Measurements from ENCODE around the gene TRRAP. TPM values are rescaled to one million over a fixed set of nuclear protein-coding genes. Genes with fewer than 3 reads are reported as not detected.

TRRAP gene
- total RNA-seq, 1 donor = 20.3 TPM

DNA sequence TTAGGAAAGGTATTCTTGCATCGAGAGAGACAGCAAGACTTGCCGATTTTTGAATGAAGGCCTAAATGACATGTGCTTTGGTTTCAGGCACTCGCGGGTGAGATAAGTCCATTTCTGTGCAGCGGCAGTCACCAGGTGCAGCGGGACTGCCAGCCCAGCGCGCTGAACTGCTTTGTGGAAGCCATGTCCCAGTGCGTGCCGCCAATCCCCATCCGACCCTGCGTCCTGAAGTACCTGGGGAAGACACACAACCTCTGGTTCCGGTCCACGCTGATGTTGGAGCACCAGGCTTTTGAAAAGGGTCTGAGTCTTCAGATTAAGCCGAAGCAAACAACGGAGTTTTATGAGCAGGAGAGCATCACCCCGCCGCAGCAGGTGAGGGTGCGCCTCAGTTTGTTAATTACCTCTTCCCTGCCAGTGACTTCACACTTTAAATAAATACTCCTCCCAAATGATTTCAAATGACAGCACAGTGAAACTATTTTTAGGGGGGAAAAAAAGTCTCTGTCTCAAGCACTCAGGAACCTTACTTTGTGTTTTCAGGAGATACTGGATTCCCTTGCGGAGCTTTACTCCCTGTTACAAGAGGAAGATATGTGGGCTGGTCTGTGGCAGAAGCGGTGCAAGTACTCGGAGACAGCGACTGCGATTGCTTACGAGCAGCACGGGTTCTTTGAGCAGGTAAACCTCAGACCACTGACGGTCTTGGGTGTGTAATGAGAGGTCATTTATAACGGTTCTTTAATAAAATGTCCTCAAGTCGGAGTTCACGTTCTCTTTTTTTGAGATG is 98.3 kb downstream of the TRRAP start:
- TF ChIP-seq, protein P1, sequence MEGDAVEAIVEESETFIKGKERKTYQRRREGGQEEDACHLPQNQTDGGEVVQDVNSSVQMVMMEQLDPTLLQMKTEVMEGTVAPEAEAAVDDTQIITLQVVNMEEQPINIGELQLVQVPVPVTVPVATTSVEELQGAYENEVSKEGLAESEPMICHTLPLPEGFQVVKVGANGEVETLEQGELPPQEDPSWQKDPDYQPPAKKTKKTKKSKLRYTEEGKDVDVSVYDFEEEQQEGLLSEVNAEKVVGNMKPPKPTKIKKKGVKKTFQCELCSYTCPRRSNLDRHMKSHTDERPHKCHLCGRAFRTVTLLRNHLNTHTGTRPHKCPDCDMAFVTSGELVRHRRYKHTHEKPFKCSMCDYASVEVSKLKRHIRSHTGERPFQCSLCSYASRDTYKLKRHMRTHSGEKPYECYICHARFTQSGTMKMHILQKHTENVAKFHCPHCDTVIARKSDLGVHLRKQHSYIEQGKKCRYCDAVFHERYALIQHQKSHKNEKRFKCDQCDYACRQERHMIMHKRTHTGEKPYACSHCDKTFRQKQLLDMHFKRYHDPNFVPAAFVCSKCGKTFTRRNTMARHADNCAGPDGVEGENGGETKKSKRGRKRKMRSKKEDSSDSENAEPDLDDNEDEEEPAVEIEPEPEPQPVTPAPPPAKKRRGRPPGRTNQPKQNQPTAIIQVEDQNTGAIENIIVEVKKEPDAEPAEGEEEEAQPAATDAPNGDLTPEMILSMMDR (IDR thresholded peaks at IDR 0.05; ENCODE audit: insufficient read depth, low read depth, low read length) = no peak
- H3K4me3 ChIP-seq (ENCODE audit: low read depth, low read length) = no peak overlapping the region
- DNase-seq (ENCODE audit: low read depth) = no peak

DNA sequence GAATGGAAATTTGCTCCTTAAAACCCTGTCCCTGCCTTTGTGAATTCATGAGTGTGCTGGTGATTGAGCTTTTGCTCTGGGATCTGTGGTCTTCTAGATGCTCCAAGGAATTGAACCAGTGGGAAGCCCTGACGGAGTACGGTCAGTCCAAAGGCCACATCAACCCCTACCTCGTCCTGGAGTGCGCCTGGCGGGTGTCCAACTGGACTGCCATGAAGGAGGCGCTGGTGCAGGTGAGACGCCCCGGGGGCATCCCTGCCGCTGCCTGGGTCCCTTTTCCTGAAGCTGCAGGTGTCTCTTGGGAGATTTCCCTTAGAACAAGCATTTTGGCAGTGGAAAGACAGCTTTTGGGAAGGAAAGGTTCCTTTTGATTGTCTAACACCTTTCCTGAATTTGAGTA is 100.3 kb downstream of the TRRAP start:
- H3K4me3 ChIP-seq (ENCODE audit: low read depth, low read length) = no peak overlapping the region
- DNase-seq (ENCODE audit: low read depth) = no peak
- TF ChIP-seq, protein P1 (IDR thresholded peaks at IDR 0.05; ENCODE audit: insufficient read depth, low read depth, low read length) = no peak

DNA sequence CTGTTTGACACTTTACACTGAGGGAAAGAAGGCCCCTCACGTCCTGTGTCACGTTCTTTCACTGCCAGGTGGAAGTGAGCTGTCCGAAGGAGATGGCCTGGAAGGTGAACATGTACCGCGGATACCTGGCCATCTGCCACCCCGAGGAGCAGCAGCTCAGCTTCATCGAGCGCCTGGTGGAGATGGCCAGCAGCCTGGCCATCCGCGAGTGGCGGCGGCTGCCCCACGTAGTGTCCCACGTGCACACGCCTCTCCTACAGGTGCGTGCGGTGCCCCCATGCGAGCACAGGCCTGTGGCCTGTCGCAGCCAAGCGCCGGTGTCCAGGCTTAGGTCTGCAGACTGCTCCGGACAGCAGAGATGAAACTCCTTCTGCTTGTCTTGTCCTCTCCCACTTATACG is 103.4 kb downstream of the TRRAP start:
- H3K4me3 ChIP-seq (ENCODE audit: low read depth, low read length) = no peak overlapping the region
- TF ChIP-seq, protein P1 (IDR thresholded peaks at IDR 0.05; ENCODE audit: insufficient read depth, low read depth, low read length) = no peak
- no peak for DNase-seq (ENCODE audit: low read depth)

DNA sequence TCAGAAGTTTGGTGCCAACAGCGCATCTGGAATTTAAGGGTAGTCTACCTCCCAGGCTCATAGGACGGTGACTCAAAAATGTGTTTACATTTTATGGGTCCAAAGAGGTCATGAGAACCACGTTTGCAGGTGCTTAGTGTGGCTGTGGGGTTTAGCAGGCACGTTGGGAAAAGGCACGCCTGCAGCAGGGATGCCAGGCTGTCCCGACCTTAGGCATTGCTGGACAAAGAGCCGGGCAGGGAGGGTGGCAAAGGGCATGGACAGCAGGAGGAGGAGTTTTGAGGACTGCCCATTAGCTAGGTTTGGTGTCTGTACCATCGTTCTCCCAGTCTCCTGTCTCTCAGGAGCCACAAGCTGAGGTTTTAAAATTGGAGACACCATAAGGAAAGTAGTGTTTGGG is 104.4 kb downstream of the TRRAP start:
- no peak for DNase-seq (ENCODE audit: low read depth)
- no peak overlapping the region for H3K4me3 ChIP-seq (ENCODE audit: low read depth, low read length)
- TF ChIP-seq, protein P1 (IDR thresholded peaks at IDR 0.05; ENCODE audit: insufficient read depth, low read depth, low read length) = no peak

DNA sequence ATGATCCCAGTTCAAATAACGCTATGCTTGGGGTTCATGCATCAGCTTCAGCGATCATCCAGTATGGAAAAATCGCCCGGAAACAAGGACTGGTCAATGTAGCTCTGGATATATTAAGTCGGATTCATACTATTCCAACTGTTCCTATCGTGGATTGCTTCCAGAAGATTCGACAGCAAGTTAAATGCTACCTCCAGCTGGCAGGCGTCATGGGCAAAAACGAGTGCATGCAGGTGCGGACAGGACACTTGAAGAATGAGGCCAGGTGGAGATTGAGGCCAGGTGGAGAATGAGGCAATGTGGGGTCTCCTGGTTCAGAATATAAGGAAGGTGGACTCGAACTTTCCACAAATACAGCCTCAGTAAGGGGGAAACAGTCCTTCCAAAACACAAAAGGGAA is 105.8 kb downstream of the TRRAP start:
- TF ChIP-seq, protein P1 (IDR thresholded peaks at IDR 0.05; ENCODE audit: insufficient read depth, low read depth, low read length) = no peak
- DNase-seq (ENCODE audit: low read depth) = no peak
- H3K4me3 ChIP-seq (ENCODE audit: low read depth, low read length) = no peak overlapping the region

DNA sequence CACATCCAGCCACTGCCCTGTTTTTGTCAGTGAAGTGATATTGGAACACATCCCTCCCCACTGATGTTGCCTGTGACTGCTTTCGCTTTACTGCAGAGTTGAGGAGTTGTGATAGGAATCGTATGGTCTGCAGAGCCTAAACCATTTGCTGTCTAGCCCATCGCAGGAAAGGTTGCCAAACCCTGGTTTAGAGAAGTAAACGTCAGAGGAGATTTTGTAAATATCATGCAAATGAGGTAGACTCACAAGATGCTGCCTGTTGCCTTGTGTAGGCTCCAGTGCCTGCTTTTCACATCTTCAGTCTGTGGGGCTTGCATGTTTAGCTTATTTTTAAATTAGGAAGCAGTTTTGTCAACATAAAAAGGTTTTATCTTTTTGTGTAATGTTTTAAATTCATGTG is 107.1 kb downstream of the TRRAP start:
- no peak overlapping the region for H3K4me3 ChIP-seq (ENCODE audit: low read depth, low read length)
- DNase-seq (ENCODE audit: low read depth) = no peak
- TF ChIP-seq, protein P1 (IDR thresholded peaks at IDR 0.05; ENCODE audit: insufficient read depth, low read depth, low read length) = no peak

DNA sequence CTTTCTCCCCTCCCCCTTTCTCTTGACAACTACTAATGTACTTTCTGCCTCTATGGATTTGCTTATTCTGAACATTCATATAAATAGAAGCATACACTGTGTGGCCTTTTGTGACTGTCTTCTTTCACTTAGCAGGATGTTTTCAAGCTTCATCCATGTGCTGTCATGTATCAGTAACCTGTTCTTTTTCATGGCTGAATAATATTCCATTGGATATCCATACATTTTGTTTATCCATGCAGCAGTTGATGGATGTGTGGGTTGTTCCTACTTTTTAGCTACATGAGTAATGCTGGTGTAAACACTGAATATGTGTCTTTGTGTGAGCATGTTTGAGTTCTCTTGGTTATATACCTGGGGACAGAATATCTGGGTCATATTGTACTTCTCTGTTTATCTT is 107.6 kb downstream of the TRRAP start:
- no peak overlapping the region for H3K4me3 ChIP-seq (ENCODE audit: low read depth, low read length)
- DNase-seq (ENCODE audit: low read depth) = no peak
- TF ChIP-seq, protein P1 (IDR thresholded peaks at IDR 0.05; ENCODE audit: insufficient read depth, low read depth, low read length) = no peak

Measured in fibroblast of villous mesenchyme (primary cell).